Coronary artery (tissue), 2 donors: ENCODE data around the gene PIK3C2G.

Experiments
- DNase-seq: peaks from one replicate; pipeline ENCODE4 v3.0.0-alpha.2; 2017; ENCODE audit warnings: low spot score
- H3K27ac ChIP-seq, 2 donors: fragments of 200-600 bp; sonication (generic); one replicate each; pipeline ENCODE4 v1.5.1; 2016 to 2019
- H3K4me3 ChIP-seq: fragments of 200-600 bp; sonication (generic); 2 replicates; pipeline ENCODE4 v1.5.1; 2016; ENCODE audit warnings: mild to moderate bottlenecking, moderate library complexity
- CTCF ChIP-seq: fragments of 200-600 bp; sonication (generic); IDR thresholded peaks from one replicate; pipeline ENCODE4 v1.5.1; 2019; ENCODE audit warnings: antibody characterized with exemption

Gene PIK3C2G

GRCh38 chr12:18270958-18271460 lies 9.7 kb downstream of the PIK3C2G start:
- no peak for DNase-seq
- no peak overlapping the region for H3K4me3 ChIP-seq
- no peak for TF ChIP-seq CTCF
- H3K27ac ChIP-seq: no peak overlapping the region

- DNase-seq: no peak
- no peak for TF ChIP-seq CTCF
- Histone ChIP-seq H3K27ac (no peak overlapping the region), H3K4me3 (no peak overlapping the region)
Measured at GRCh38 chr12:18275981-18276380, 14.7 kb downstream of the PIK3C2G start.

GRCh38 chr12:18277196-18277595 lies 15.9 kb downstream of the PIK3C2G start:
- DNase-seq: no peak
- no peak overlapping the region for H3K27ac ChIP-seq
- no peak overlapping the region for H3K4me3 ChIP-seq
- TF ChIP-seq CTCF: no peak

GRCh38 chr12:18280728-18281127 lies 19.4 kb downstream of the PIK3C2G start:
- no peak overlapping the region for H3K27ac ChIP-seq
- no peak for TF ChIP-seq CTCF
- no peak for DNase-seq
- no peak overlapping the region for H3K4me3 ChIP-seq

- H3K27ac ChIP-seq: no peak overlapping the region
- no peak overlapping the region for H3K4me3 ChIP-seq
- TF ChIP-seq CTCF: no peak
- DNase-seq: no peak
Measured at GRCh38 chr12:18281941-18282340, 20.6 kb downstream of the PIK3C2G start.

GRCh38 chr12:18283831-18284230 lies 22.5 kb downstream of the PIK3C2G start:
- no peak for DNase-seq
- no peak overlapping the region for H3K4me3 ChIP-seq
- H3K27ac ChIP-seq: no peak overlapping the region
- no peak for TF ChIP-seq CTCF

GRCh38 chr12:18284386-18284785 lies 23.1 kb downstream of the PIK3C2G start:
- no peak overlapping the region for H3K4me3 ChIP-seq
- no peak for DNase-seq
- TF ChIP-seq CTCF: no peak
- H3K27ac ChIP-seq: no peak overlapping the region
